ENCODE data around the gene COL23A1.
"Not testable (repeated sequence)": the region's sequence is repeated elsewhere in the genome, so short reads cannot be mapped to it uniquely, and the experiment has no call there.

COL23A1 gene

GRCh38 chr5:178332210-178332641 is 258.0 kb downstream of the COL23A1 start:
- no peak for DNase-seq

- no peak for DNase-seq
These were observed 258.6 kb downstream of the COL23A1 start for GRCh38 chr5:178331491-178331996.

- DNase-seq: no peak
These were observed 259.3 kb downstream of the COL23A1 start for GRCh38 chr5:178330791-178331404.

- DNase-seq: no peak
These were observed 261.1 kb downstream of the COL23A1 start for GRCh38 chr5:178328826-178329730.

DNA sequence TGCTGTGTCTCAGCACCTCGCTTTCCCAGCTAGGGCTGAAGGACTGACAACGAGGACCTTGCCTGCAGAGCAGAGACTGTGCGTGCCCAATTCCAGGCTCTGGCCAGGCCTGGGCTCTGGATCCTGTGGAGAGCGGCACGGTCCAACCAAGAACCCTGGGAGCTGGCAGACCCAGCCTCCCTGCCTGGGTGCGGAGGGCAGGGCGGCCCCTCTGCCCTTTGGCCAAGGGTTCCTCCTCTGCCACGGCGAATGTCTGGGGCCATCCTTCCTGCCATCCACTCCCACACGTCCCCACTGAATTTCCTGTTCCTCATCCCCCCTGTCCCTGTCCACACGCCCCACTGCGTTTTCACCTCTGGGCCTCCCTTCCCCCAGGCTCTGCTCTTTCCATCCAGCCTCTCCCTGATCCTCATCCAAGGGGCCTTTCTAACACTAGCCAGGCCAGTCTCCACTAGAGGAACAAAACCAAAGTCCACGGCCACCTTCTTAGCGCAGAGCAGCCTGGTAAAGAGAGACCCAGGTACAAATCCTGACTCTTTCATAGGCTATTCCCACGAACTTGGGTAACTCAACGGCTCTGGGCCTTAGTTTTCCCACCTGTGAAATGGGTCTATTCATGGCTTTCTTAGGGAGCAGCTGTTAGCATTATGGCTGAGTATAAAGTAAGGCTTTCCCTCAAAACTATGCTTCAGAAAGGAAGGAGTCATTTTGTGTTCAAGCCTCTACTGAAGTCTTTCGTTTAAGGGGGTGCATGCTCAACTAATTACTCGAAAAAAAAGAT is 262.1 kb downstream of the COL23A1 start:
- DNase-seq: no peak

GRCh38 chr5:178327446-178327845 is 262.7 kb downstream of the COL23A1 start:
- DNase-seq: no peak

- no peak for DNase-seq
These were observed 263.8 kb downstream of the COL23A1 start for GRCh38 chr5:178326374-178326715.

- no peak for DNase-seq
These were observed 264.4 kb downstream of the COL23A1 start for GRCh38 chr5:178325679-178326373.

DNA sequence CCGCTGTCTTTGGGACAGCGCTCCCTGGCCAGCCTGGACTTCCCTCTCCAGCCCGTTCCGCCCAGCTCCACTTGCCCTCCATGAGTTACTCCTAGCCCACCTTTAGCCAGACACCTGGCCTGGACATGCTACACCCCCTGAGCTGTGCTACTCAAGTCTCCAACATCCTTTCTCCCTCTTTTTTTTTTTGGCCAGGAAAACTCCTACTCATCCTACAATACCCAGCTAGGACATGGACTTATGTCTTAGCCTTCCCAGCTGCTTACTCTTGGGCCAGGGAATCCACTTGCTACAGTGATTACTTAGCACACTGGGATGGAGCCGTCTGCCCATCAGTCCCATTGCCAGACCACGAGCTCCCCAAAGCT is 264.9 kb downstream of the COL23A1 start:
- DNase-seq: no peak

- DNase-seq: no peak
These were observed 265.5 kb downstream of the COL23A1 start for GRCh38 chr5:178324481-178325310.

DNA sequence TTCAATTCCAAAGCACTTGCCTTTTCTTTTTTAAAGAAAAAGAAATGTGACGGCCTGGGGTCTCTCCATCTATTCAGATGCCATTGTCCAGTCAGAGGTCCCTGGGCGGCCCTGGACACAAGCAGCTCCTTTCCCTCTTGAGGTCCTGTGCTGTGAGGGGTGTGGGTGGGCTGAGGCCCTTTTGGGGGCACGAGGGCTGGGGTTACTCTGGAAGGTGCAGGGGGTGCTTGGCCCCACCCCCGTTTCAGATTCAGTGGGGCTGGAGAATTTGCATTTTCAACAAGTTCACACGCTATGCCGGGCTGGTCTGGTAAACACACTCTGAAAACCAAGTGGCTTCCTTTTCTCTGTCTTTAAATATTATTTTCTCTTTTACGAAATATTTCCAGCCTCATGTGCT is 266.2 kb downstream of the COL23A1 start:
- DNase-seq: no peak

- no peak for DNase-seq
These were observed 266.7 kb downstream of the COL23A1 start for GRCh38 chr5:178323541-178323865.

DNA sequence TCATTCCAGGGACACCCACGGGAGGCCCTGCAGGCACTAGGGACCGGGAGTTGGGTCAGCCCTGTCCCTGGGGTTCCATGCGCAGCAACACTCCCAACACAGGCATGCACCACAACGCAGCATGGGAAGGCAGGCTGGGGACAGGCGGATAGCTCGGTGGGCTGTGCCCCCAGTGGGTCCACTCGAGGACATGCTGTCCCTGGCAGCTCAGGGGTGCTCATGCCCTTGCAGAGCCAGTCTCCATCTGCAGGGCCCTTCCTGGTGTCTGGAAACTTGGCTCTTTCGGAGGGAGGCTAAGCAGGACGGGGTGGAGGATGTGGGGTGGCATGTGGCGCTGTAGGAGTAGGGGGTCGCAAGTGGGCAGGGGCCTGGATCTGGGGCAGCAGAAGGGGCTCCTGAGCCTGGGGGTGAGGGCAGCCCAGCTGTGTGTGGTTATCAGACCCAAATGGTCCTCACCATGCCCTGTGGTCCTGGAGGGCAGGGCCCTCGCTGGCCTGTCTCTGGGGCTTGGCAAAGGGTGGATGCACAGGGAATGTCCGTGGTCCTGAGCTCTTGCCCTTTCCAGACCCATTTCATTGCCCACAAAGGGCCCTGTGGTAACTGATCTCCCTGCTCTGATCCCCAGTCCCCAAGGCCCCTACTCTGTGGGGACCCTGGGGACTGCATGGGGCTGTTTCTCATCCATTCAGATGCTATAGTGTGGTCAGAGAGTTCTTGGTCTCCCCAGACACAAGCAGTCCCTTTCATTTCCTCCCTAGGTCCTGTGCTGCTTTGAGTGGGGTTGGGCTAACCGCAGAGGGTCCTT is 267.3 kb downstream of the COL23A1 start:
- DNase-seq: no peak

GRCh38 chr5:178320281-178320855 is 269.8 kb downstream of the COL23A1 start:
- DNase-seq: no peak

DNA sequence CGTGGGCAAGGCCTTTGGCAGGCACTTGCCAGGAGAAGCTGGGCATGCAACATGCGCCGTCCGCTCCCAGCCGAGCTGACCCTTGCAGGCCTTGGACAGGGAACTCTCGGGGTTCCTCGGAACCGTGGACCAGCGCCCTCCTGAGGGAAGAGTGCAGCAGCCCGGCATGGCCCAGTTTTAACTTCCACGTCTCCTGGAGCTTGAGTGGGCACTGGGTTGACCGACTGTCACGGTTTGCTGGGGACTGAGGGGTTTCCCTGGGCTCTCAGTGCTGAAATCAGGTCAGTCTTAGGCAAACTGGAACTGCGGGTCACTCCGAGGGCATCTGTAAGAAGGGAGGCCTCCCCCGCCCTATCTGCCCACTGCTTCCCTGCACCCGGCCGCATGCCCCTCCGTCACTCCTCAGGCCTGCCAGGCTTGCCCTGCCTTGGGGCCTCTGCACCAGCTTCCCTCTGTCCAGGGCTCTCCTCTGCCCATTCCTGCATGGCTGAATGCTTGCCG is 270.6 kb downstream of the COL23A1 start:
- DNase-seq: no peak

DNA sequence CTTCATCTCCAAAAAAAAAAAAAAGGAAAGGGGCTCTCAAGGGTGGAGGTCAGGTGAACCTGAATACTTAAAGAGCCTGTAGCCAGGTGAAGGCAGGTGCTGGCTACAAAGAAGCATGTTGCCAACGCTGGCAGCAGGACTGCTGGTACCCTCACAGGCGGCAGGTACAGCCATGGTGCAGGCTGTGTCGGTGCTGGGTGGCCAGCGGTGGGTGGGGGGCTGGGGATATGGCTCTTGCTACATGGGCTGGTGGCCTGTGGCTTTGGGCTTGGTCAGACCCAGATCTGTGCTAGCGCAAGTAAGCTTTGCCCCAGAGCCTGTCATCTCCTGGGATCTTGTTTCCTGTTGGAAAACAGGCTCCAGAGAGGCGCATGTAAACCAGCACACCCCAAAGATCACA is 271.3 kb downstream of the COL23A1 start:
- no peak for DNase-seq

GRCh38 chr5:178318382-178318781 is 271.8 kb downstream of the COL23A1 start:
- no peak for DNase-seq

DNA sequence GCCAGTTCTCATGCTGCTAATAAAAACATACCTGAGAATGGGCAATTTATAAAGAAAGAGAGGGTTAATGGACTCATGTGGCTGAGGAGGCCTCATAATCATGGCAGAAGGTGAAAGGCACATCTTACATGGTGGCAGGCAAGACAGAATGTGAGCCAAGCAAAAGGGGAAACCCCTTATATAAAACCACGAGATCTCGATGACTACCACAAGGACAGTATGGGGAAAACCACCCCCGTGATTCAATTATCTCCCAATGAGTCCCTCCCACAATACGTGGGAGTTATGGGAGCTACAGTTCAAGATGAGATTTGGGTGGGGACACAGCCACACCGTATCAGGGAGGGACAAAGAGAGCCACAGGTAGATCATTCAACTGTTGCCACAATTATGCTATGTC is 272.5 kb downstream of the COL23A1 start:
- not testable (repeated sequence) for DNase-seq

GRCh38 chr5:178314961-178315820 is 275.0 kb downstream of the COL23A1 start:
- no peak for DNase-seq
